Rectal smooth muscle tissue (tissue), 1 donor: ENCODE results near the gene CBX8.

ENCODE experiments used
- H3K27ac ChIP-seq: one replicate; pipeline ENCODE4 v1.7.0; 2013; ENCODE audit warnings: low read depth, low read length, inconsistent platforms
- H3K27me3 ChIP-seq: one replicate; pipeline ENCODE4 v1.7.0; 2013; ENCODE audit warnings: low read length; ENCODE audit not compliant: control insufficient read depth, insufficient read depth
- H3K36me3 ChIP-seq: one replicate; pipeline ENCODE4 v1.7.0; 2013; ENCODE audit warnings: low read length; ENCODE audit not compliant: control insufficient read depth, insufficient read depth
- H3K4me1 ChIP-seq: one replicate; pipeline ENCODE4 v1.7.0; 2013; ENCODE audit warnings: low read length; ENCODE audit not compliant: control insufficient read depth, insufficient read depth
- H3K4me3 ChIP-seq: one replicate; pipeline ENCODE4 v1.7.0; 2013; ENCODE audit warnings: low read length
- H3K9ac ChIP-seq: one replicate; pipeline ENCODE4 v1.7.0; 2013; ENCODE audit warnings: low read length

Gene CBX8

DNA sequence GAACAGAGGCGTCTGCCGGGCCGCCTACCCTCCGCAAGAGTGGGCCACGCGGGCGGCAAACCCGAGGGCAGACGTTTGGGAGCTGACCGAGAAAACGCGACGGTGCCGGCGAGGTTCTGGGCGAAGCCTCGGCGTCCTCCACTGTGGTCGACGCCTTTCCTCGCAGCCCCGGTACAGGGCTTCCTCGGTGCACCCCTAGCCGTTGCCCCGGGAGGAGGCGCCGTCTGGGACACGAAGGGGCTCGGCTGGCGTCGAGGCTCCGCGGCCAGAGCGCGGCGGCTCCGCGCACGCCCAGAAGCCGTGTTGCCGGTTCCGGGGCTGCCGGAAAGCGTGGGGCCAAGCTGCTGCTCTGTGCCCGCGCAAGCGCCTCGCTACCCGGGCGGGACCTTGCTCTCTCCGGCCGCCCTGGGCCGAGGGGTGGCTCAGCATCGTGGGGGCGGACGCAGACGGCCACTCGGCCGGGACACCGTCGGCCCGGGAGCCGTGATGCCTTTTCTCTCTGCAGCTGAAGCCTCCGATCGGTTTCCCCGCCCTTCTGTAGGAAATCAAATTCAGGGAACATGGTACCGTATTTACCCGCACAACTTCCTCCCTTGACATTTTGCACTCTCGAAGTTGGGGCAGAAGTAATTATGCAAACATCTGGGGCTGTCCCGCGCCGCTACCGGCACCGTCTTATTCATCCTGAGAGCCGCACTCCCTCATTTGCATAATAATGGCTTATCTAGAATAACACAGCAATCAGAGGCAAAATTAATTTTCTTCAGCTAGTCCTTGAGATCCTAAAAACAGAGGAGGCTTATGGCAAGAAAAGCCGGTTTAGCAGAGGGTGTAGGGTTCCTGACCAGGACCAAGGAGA, 7.3 kb upstream of the CBX8 start:
- Histone ChIP-seq H3K9ac (no peak overlapping the region), H3K27ac (no peak overlapping the region), H3K4me3 (no peak overlapping the region), H3K27me3 (peaks cover 91% of the 10 kb centered on the region), H3K36me3 (no peaks in the 10 kb centered on the region), H3K4me1 (no peaks in the 10 kb centered on the region)

- H3K4me3 ChIP-seq: no peak overlapping the region
- peaks cover 94% of the 10 kb centered on the region for H3K27me3 ChIP-seq
- no peak overlapping the region for H3K9ac ChIP-seq
- H3K27ac ChIP-seq: no peak overlapping the region
- peaks cover 2% of the 10 kb centered on the region for H3K4me1 ChIP-seq
- no peaks in the 10 kb centered on the region for H3K36me3 ChIP-seq
Observed at GRCh38 chr17:79803421-79803996, 6.6 kb upstream of the CBX8 start.

DNA sequence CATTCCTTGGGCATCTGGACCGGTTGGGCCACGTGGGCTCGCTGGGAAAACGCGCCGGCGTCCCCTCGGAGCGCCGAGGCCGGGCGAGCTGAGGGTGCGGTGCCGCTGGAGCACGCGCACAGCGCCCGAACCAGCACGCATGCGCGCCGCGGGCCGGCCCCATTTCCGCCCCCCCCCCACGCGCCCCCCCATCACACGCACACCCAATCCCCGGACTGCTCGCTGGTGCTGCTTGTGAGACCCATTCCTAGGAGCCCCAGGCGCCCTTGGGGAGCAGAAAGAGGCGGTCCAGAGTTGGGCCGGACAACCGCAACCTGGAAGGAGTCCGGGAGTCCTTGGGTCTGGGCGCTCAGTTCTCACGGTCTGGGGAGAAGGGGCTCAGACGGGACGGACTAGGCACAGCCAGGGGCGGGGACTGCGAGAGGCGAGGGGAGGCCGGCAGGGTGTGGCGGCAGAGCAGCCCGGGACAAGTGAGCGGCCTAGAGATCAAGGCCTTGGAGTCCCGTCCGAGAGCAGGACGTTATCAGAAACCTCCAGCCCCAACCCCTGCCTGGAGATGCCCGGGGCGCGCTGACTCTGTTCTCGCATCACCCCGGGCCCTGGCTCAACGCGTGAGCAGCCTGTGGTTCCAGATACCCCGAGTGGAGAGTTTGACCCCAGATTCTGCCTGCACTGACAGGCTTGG, 6.0 kb upstream of the CBX8 start:
- no peak overlapping the region for H3K4me3 ChIP-seq
- H3K27ac ChIP-seq: no peak overlapping the region
- H3K9ac ChIP-seq: no peak overlapping the region
- peaks cover 97% of the 10 kb centered on the region for H3K27me3 ChIP-seq
- no peaks in the 10 kb centered on the region for H3K36me3 ChIP-seq
- peaks cover 5% of the 10 kb centered on the region for H3K4me1 ChIP-seq

DNA sequence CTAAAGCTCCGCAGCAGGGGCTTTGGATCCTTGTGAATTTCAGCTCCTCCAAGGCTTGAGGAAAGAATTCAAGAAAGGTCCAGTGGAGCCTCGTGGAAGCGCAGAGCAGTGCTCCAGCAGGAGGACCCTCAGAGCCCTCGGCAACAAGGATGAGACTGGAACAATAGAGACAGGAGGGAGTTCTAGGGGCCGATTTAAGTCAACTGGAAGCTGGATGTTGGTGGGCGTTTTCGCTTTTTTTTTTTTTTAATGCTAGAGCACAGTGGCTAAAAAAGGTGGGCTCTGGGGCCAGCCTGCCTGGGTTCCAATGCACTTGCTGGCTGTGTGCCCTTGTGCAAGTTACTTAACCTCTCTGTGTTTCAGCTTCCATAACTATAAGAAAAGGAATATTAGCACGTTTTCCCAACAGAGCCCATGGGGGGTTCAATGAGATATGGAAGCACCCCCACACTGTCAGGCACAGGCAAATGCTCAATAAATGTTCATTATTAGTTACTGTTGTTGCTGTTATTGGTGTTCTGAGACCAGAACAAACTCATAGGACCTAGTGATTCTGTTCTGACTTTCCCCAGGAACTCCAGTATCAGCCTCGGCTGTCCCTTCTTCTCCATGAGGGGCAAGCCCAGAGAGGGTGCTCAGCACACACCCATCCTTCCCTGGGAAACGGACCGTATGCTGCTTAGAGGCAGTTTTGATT, 5.3 kb upstream of the CBX8 start:
- Histone ChIP-seq H3K27me3 (peaks cover 92% of the 10 kb centered on the region), H3K4me3 (no peak overlapping the region), H3K4me1 (peaks cover 5% of the 10 kb centered on the region), H3K27ac (no peak overlapping the region), H3K9ac (no peak overlapping the region), H3K36me3 (no peaks in the 10 kb centered on the region)

- H3K36me3 ChIP-seq: no peaks in the 10 kb centered on the region
- H3K4me1 ChIP-seq: peaks cover 5% of the 10 kb centered on the region
- no peak overlapping the region for H3K27ac ChIP-seq
- no peak overlapping the region for H3K4me3 ChIP-seq
- peaks cover 84% of the 10 kb centered on the region for H3K27me3 ChIP-seq
- no peak overlapping the region for H3K9ac ChIP-seq
Observed at GRCh38 chr17:79801156-79802038, 4.5 kb upstream of the CBX8 start.

DNA sequence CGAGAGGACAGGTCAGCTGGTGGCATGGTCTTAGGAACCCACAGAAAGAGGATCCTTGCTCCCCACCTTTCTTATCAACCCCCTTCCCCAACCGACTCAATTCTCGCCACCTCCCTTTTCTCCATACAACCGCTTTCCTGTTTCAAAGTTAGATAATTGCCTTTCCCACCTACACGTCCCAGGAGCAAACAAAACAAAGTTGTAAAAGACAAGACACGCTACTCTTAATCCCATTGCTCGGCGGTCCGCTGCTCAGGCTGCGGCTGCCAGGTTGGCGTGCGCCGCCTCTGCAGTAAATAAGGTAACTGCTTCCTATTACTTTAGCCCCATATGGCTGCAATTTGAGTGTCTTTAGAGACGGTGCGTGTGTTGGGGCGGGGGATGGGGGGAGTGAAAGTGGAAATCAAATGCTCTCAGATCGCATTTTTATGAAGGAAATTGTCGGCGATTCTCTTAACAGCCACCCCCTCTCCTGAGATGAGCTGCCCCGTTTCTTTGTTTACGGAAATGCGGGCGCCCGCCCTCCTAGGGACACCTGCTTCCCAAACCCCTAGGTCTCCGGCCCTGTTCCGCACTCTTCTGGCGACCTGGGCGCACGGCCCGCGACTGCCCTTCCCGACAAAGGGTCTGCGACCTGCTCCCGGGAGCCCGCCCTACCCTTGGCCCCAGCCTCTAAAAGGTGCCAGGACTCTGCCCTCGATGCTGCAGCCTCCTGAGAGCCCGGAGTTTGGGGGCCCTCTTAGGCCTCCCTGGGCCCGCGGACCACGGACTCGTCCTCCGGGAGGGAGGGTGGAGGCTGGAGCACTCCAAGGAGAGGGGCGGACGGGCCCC, 3.7 kb upstream of the CBX8 start:
- Histone ChIP-seq H3K27ac (no peak overlapping the region), H3K27me3 (peaks cover 77% of the 10 kb centered on the region), H3K9ac (no peak overlapping the region), H3K36me3 (no peaks in the 10 kb centered on the region), H3K4me3 (peak overlapping the region; percentile 24), H3K4me1 (peaks cover 7% of the 10 kb centered on the region)

DNA sequence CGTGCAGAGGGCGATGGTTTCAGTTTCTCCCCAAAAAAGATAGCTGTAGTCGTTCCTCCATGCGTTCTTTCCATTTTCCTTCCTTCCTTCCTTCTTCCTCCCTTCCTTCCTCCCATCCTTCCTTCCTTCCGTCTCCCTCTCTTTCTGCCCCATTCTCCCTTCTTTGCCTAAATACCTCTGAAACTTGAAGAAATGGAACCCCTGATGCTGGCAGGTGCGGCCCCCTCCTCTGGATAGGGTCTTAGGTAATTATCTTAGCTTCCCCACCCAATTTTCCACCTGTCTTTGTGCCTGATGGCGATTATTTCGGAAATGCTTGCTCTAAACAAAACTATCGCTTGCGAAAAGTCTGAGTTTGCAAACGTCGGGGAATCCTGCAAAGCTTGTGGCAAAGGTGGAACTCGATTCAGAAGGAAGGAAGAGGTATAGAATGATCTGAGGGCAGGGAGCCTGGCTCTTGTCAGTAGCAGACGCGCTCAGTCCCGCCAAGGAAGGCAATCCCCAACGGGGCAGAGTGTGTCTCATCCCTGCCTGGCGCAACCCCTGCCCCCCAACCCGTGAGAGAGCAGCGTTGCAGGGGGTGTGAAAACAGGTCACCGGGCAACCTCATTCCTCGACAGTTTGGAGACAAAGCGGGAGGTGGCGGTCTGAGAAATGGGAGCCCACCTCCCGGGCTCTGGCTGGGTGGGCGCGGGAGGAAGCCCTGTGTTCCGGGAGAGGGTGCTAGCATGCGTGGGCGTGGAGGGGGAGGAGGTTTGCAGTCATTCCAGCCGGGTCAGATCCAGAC, 2.9 kb upstream of the CBX8 start:
- Histone ChIP-seq H3K4me1 (peaks cover 7% of the 10 kb centered on the region), H3K9ac (no peak overlapping the region), H3K27me3 (peaks cover 70% of the 10 kb centered on the region), H3K27ac (no peak overlapping the region), H3K36me3 (no peaks in the 10 kb centered on the region), H3K4me3 (no peak overlapping the region)

GRCh38 chr17:79799174-79799537, 2.3 kb upstream of the CBX8 start:
- Histone ChIP-seq H3K4me1 (peaks cover 7% of the 10 kb centered on the region), H3K4me3 (no peak overlapping the region), H3K9ac (no peak overlapping the region), H3K27me3 (peaks cover 64% of the 10 kb centered on the region), H3K27ac (no peak overlapping the region), H3K36me3 (no peaks in the 10 kb centered on the region)

GRCh38 chr17:79798299-79799173, 1.7 kb upstream of the CBX8 start:
- peaks cover 10% of the 10 kb centered on the region for H3K4me1 ChIP-seq
- H3K36me3 ChIP-seq: no peaks in the 10 kb centered on the region
- H3K27me3 ChIP-seq: peaks cover 58% of the 10 kb centered on the region
- no peak overlapping the region for H3K9ac ChIP-seq
- H3K27ac ChIP-seq: no peak overlapping the region
- peak overlapping the region; percentile 48 for H3K4me3 ChIP-seq
